Panc1 (cell line): Measurements from ENCODE around the gene H3-3A.

Experiments
- CTCF ChIP-seq: fragments of 450-650 bp; IDR thresholded peaks from 2 replicates; pipeline ENCODE4 v1.5.1; 2017; ENCODE audit warnings: mild to moderate bottlenecking
- POLR2AphosphoS5 ChIP-seq: IDR thresholded peaks from 2 replicates; pipeline ENCODE4 v1.6.1; 2012; ENCODE audit warnings: mild to moderate bottlenecking, low read depth, low read length, moderate library complexity
- SIN3A ChIP-seq: IDR thresholded peaks from 2 replicates; pipeline ENCODE4 v1.6.1; 2012; ENCODE audit warnings: low read depth, mild to moderate bottlenecking, low read length, moderate library complexity, borderline replicate concordance; ENCODE audit not compliant: insufficient read depth
- TCF7L2 ChIP-seq: IDR thresholded peaks from 2 replicates; pipeline ENCODE4 v1.6.1; 2011; ENCODE audit warnings: mild to moderate bottlenecking, low read depth, low read length, inconsistent platforms

GRCh38 chr1:226112626-226113025, 50.1 kb downstream of the H3-3A start:
- TF ChIP-seq POLR2AphosphoS5 (no peak), CTCF (no peak), TCF7L2 (no peak), SIN3A (no peak)
